NCI-H69 (cell line): ENCODE data around the gene ZFP14.

ENCODE experiments used
- DNase-seq: peaks from one replicate; lab custom pipeline; 2025; lab: John Stamatoyannopoulos, UW

ZFP14 gene

GRCh38 chr19:36378625-36379509 is at the start of gene ZFP14:
Gene ZFP14 (minus strand): TSS chr19:36379201. CDS start chr19:36367892, 11,309 bp downstream.
- DNase-seq = peak; percentile 97

GRCh38 chr19:36423925-36424324 is 44.9 kb upstream of the ZFP14 start:
- no peak for DNase-seq

GRCh38 chr19:36421749-36422481 is 42.9 kb upstream of the ZFP14 start:
- no peak for DNase-seq

- no peak for DNase-seq
Observed at GRCh38 chr19:36420961-36421748, 42.2 kb upstream of the ZFP14 start.

DNA sequence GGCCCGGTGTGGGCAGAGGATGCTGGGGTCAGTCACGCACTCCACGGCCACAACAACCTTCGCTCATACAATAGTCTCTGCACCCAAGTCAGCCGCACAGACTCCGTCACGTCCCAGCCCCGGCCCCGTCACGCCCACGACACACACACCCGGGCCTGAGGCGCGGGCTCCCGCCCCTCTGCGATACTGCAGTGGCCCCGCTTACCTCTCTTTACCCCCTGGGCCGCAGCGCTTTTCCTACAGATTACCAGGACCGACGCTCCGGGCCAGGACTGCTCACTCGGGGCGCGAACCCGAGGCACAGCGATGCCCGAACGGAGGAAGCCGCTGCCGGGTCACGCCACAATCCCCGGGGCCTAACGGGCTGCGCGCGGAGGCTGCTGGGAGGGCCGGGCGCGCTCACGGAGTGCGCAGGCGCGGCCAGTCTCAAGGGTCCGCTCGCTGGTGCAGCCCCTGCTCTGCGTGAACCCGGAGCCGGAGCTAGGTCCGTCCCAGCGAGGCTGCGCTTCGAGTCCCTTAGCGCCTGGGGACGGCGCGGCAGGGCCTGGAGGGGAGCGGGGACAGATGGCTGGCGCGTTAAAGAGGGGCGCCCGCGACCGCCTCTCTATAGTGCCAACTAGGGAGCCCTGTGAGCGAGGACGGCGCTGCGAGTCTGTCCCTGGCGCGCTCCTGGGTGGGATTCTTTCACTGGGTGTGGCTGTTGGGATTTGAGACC is 39.4 kb upstream of the ZFP14 start, which contains the start of gene ZFP82:
TSS of gene ZFP82 (minus strand) at position 358 of the 715 bp plus-strand sequence. CDS start 8,855 bp downstream, outside the sequence.
- DNase-seq = peak; percentile 85

GRCh38 chr19:36417752-36418286 is 38.8 kb upstream of the ZFP14 start:
- DNase-seq = no peak

DNA sequence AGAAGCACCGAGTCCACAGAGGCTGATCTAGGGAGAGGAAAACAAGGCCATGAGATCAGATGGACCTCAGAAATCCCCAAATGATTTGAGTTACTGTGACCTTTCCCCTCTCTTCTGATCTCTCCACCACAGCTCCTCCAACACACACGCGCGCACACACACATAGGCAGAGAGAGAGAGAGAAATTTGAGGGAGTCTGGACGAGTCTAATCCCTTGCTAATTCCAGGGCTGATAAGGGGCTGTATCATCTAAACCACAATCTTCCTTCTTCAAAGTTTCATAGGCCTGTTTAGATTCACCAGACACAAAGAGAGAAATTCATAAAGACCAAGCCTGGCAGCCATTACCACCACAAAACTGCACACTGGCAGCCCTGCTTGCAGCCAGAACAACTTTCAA is 30.8 kb upstream of the ZFP14 start:
- DNase-seq = no peak

DNA sequence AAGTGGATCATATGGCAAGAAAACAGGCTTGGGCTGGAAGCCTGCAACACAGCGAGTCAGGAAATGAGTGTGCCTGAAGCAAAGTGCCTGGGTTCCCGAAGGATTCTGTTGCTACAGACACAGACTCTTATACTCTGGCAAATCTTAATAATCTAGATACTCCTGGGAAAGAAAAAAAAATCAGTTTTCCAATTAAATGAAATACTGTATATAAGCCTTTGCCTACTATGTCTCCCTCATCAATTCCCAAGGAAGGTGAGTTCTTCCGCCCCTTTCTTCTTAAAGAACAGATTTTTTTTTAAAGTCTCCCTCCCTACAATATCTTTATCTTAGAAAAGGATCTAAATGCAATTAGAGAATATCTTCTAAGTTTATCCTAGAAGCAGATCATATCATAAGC is 29.1 kb upstream of the ZFP14 start:
- DNase-seq = no peak

GRCh38 chr19:36404498-36404897 is 25.5 kb upstream of the ZFP14 start:
- DNase-seq = no peak

- DNase-seq = no peak
Observed at GRCh38 chr19:36401475-36401874, 22.5 kb upstream of the ZFP14 start.

- DNase-seq = no peak
Observed at GRCh38 chr19:36398571-36398970, 19.6 kb upstream of the ZFP14 start.

- DNase-seq = no peak
Observed at GRCh38 chr19:36392916-36393673, 14.1 kb upstream of the ZFP14 start.

DNA sequence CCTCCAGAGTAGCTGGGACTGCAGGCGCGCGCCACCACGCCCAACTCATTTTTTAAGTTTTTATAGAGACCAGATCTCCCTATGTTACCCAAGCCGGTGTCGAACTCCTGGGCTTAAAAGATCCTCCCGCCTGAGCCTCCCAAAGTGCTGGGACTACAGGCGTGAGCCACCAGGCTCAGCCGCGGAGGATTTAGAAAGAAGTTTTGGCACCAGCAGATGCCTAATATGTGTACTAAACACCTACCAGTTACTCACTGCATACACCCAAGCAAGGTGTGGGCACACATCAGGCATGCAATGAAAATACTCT is 464 bp upstream of the ZFP14 start:
- DNase-seq = no peak

GRCh38 chr19:36377541-36378178 is 1.3 kb downstream of the ZFP14 start:
- no peak for DNase-seq

GRCh38 chr19:36373638-36374156 is 5.3 kb downstream of the ZFP14 start:
- no peak for DNase-seq

- no peak for DNase-seq
Observed at GRCh38 chr19:36371886-36372285, 7.1 kb downstream of the ZFP14 start.

GRCh38 chr19:36363845-36364244 is 15.2 kb downstream of the ZFP14 start:
- no peak for DNase-seq

DNA sequence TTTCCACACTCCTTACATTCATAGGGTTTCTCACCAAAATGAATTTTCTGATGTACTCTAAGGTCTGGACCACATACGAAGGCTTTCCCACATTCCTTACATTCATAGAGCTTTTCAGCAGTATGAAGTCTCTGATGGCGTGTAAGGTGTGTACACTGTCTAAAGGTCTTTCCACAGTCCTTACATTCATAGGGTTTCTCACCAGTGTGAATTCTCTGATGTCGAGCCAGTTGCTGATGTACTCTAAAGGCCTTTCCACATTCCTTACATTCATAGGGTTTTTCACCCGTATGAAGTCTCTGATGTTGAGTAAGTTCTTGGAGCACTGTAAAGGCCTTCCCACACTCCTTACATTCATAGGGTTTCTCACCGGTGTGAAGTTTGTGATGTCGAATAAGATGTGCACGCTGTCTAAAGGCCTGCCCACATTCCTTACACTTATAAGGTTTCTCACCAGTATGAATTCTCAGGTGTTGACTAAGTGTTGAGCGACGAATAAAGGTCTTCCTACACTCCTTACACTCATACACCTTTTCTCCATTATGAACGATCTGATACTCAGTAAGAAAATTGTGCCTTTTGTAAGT is 38.1 kb downstream of the ZFP14 start:
- DNase-seq = no peak

DNA sequence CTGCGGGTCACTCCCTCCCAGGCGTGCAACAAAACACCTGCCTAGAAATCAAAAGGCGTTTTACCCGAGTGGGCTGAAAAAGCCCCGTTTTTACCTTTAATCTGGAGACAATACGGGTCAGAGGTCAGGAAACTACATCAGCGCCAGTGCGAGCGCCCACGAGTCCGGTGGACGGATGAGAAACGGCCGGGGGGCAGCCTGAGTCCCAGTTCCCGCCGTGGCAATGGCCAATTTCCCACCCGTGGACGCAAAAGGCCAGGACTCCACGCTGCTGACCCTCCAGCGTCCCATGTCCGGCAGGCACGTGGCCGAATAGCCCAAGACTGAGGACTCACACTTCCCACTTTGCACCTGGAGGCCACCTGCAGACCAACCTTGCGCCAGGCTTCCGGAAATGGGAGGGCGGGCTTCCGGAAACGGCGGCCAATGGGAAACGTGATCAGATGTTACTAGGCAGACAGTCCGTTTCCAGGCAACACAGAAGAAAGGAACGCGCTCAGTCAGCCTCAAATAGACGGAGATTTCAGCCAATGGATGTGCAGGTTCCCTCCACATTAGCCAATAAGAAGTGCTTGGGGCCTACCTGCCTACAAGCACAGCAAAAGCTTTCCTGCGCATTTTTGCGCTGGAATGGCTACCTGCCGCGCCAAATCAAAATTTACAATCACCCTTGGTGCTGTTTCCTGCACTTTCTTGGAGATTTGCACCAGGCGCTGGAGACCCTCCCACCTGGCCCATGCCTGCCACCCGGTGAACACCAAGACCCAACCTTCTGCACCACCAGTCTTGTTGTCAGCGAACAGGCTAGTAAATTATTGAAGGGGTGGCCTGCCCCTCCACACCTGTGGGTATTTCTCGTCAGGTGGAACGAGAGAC is 47.4 kb downstream of the ZFP14 start:
- DNase-seq = no peak
